K562 (cell line): ENCODE results near the gene OR2A12. TPM values are rescaled to one million over a fixed set of nuclear protein-coding genes. Genes with fewer than 3 reads are reported as not detected.

Source experiments
- ATAC-seq: fragments of 200-7000 bp; cut with Tn5 transposase; 3 replicates; pipeline ENCODE4 v1.9.1; 2020; ENCODE audit warnings: moderate library complexity
- BruUV-seq: library from RNA; stranded (reverse); fragments of 400-500 nt; replicated peaks from 2 replicates; lab custom pipeline; 2021; lab: Mats Ljungman, UMichigan
- CTCF ChIA-PET: fragments of 300-600 bp; formaldehyde crosslinking; extraction: SDS; loops from one replicate; lab custom pipeline; 2021; ENCODE audit warnings: low intra/inter-chr PET ratio; lab: Yijun Ruan, JAX
- POLR2A ChIA-PET: fragments of 300-600, 350-650 bp; sonication (Branson Sonifier 250); formaldehyde crosslinking; extraction: SDS; loops from one replicate; lab custom pipeline; 2021; ENCODE audit warnings: antibody characterized with exemption, inconsistent platforms; lab: Yijun Ruan, JAX
- DNase-seq, 4 experiments: peaks; one replicate each; pipeline versions ENCODE4 v3.0.0 to v3.0.0-alpha.2; 2011 to 2018; ENCODE audit warnings: low spot score in 3 of 4, mixed read lengths in 3 of 4; ENCODE audit errors: extremely low read depth in 1 of 4
- FAIRE-seq: peaks from 2 replicates; lab custom pipeline; 2011; peaks lifted over from hg19 to GRCh38; lab: Jason Lieb, UNC
- H2AFZ ChIP-seq: 2 replicates; pipeline ENCODE4 v1.6.0; 2011; ENCODE audit warnings: low read depth, low read length, control low read depth, inconsistent platforms
- H3K27ac ChIP-seq: fragments of 200-600 bp; 3 replicates; pipeline ENCODE4 v1.8.0; 2011; ENCODE audit warnings: low read depth, mild to moderate bottlenecking, control low read depth, inconsistent platforms, low read length, moderate library complexity, mixed read lengths; ENCODE audit errors: extremely low read depth
- H3K27me3 ChIP-seq, 2 experiments: fragments of 300-600 bp in 1 of 2; 2 replicates in 1 of 2; 3 replicates in 1 of 2; pipeline versions ENCODE4 v1.6.0 to v1.8.0; 2011; ENCODE audit warnings: inconsistent platforms in 2 of 2, low read length in 2 of 2, mild to moderate bottlenecking in 1 of 2, mixed read lengths in 1 of 2, moderate library complexity in 1 of 2; ENCODE audit not compliant: control insufficient read depth in 2 of 2, insufficient read depth in 2 of 2
- H3K36me3 ChIP-seq: fragments of 300-600 bp; 3 replicates; pipeline ENCODE4 v1.8.0; 2011; ENCODE audit warnings: mild to moderate bottlenecking, low read length, inconsistent platforms; ENCODE audit not compliant: control insufficient read depth, insufficient read depth
- H3K4me1 ChIP-seq, 2 experiments: fragments of 200-600 bp in 1 of 2; replicated peaks in 1 of 2; 2 replicates in 1 of 2; 3 replicates in 1 of 2; pipeline versions ENCODE4 v1.5.1 to v1.8.0; 2011; ENCODE audit warnings: inconsistent platforms in 2 of 2, low read length in 2 of 2, mild to moderate bottlenecking in 1 of 2, mixed read lengths in 1 of 2, moderate library complexity in 1 of 2; ENCODE audit not compliant: control insufficient read depth in 2 of 2, insufficient read depth in 2 of 2
- H3K4me2 ChIP-seq: 2 replicates; pipeline ENCODE4 v1.6.1; 2011; ENCODE audit warnings: low read length, control low read depth, inconsistent platforms, mixed read lengths; ENCODE audit not compliant: insufficient read depth
- H3K4me3 ChIP-seq: fragments of 200-600 bp; sonication (generic), shearing (Covaris generic); 2 replicates; pipeline ENCODE4 v1.5.1; 2016; ENCODE audit warnings: control low read depth, inconsistent platforms
- H3K79me2 ChIP-seq: fragments of 200-600 bp; 3 replicates; pipeline ENCODE4 v1.8.0; 2011; ENCODE audit warnings: low read length, inconsistent platforms; ENCODE audit not compliant: control insufficient read depth, insufficient read depth
- H3K9ac ChIP-seq, 2 experiments: 2 replicates each; pipeline versions ENCODE4 v1.6.0 to v1.6.1; 2011; ENCODE audit warnings: low read depth in 2 of 2, low read length in 2 of 2, control low read depth in 1 of 2, inconsistent platforms in 1 of 2, mild to moderate bottlenecking in 1 of 2, mixed read lengths in 1 of 2; ENCODE audit not compliant: insufficient read depth in 1 of 2
- H3K9me1 ChIP-seq: one replicate; pipeline ENCODE4 v1.6.0; 2011; ENCODE audit warnings: inconsistent platforms, mild to moderate bottlenecking, low read length, moderate library complexity; ENCODE audit not compliant: control insufficient read depth, insufficient read depth
- H3K9me3 ChIP-seq: replicated peaks from 2 replicates; pipeline ENCODE4 v1.5.1; 2011; ENCODE audit warnings: low read depth, low read length, inconsistent platforms; ENCODE audit not compliant: control insufficient read depth, insufficient read depth
- H4K20me1 ChIP-seq: replicated peaks from 2 replicates; pipeline ENCODE4 v1.6.1; 2011; ENCODE audit warnings: low read length, inconsistent platforms, mixed read lengths; ENCODE audit not compliant: control insufficient read depth, insufficient read depth
- BRCA1 ChIP-seq, 2 experiments: fragments of 450-650 bp in 1 of 2; sonication (generic) in 1 of 2; formaldehyde crosslinking in 1 of 2; IDR thresholded peaks; 2 replicates each; pipeline versions ENCODE4 v1.5.0 to v1.6.1; 2017 to 2020; ENCODE audit warnings: mild to moderate bottlenecking in 1 of 2, missing genetic modification reagents in 1 of 2
- CBFB ChIP-seq: sonication (generic); formaldehyde crosslinking; IDR thresholded peaks from 2 replicates; pipeline ENCODE4 v1.4.0; 2020; ENCODE audit warnings: mild to moderate bottlenecking, missing genetic modification reagents
- CBX3 ChIP-seq, 2 experiments: IDR thresholded peaks; 1 replicate in 1 of 2; 2 replicates in 1 of 2; pipeline ENCODE4 v1.6.1; 2012; ENCODE audit warnings: inconsistent platforms in 2 of 2, low read length in 2 of 2, borderline replicate concordance in 1 of 2, control low read depth in 1 of 2
- DNMT1 ChIP-seq: fragments of 450-650 bp; IDR thresholded peaks from 2 replicates; pipeline ENCODE4 v1.6.1; 2016; ENCODE audit warnings: antibody characterized with exemption, mild to moderate bottlenecking
- HDAC6 ChIP-seq: IDR thresholded peaks from 2 replicates; pipeline ENCODE4 v1.6.1; 2012; ENCODE audit warnings: low read depth, mild to moderate bottlenecking, control low read depth, inconsistent platforms, low read length, moderate library complexity
- HLTF ChIP-seq: fragments of 450-650 bp; IDR thresholded peaks from 2 replicates; pipeline ENCODE4 v1.6.1; 2016
- KAT8 ChIP-seq: fragments of 450-650 bp; IDR thresholded peaks from 2 replicates; pipeline ENCODE4 v1.6.1; 2016; ENCODE audit warnings: low read depth, mild to moderate bottlenecking
- MEF2A ChIP-seq: IDR thresholded peaks from 2 replicates; pipeline ENCODE4 v1.6.1; 2011; ENCODE audit warnings: low read depth, mild to moderate bottlenecking, low read length, moderate library complexity; ENCODE audit not compliant: control insufficient read depth
- POLR2G ChIP-seq: fragments of 200-400 bp; formaldehyde crosslinking; IDR thresholded peaks from 2 replicates; pipeline ENCODE4 v1.6.1; 2017; ENCODE audit warnings: low read depth, mild to moderate bottlenecking, antibody characterized with exemption, low read length, moderate library complexity
- RUNX1 ChIP-seq: sonication (generic); IDR thresholded peaks from 2 replicates; pipeline ENCODE4 v1.6.1; 2016; ENCODE audit warnings: antibody characterized with exemption, low read depth
- SMARCA5 ChIP-seq: fragments of 450-650 bp; IDR thresholded peaks from 2 replicates; pipeline ENCODE4 v1.6.1; 2016
- U2AF1 ChIP-seq: fragments of 200-400 bp; formaldehyde crosslinking; optimal IDR thresholded peaks from 2 replicates; pipeline ENCODE3; 2017; ENCODE audit warnings: mild to moderate bottlenecking, low read depth, low read length, moderate library complexity
- XRCC4 ChIP-seq: IDR thresholded peaks from one replicate; pipeline ENCODE4 v1.6.1; 2011; ENCODE audit not compliant: insufficient read depth, insufficient read length; ENCODE audit errors: extremely low read depth
- ZNF134 ChIP-seq: fragments of 250-450 bp; sonication (Bioruptor Pico); conservative IDR thresholded peaks from 2 replicates; pipeline ENCODE4 v1.4.0; 2020
- ZNF431 ChIP-seq: sonication (generic); formaldehyde crosslinking; IDR thresholded peaks from 2 replicates; pipeline ENCODE4 v1.8.0; 2022; ENCODE audit warnings: mild to moderate bottlenecking, missing genetic modification reagents
- ZNF778 ChIP-seq: fragments of 450-650 bp; formaldehyde crosslinking; IDR thresholded peaks from 2 replicates; pipeline ENCODE4 v1.4.0; 2020; ENCODE audit warnings: mild to moderate bottlenecking, moderate library complexity
- WGBS: fragments of 100-300 bp; shearing (Covaris generic); methylation state at CpG from one replicate; pipeline ENCODE4 v1.1.6; 2016; ENCODE audit warnings: low coverage, mixed read lengths; ENCODE audit not compliant: insufficient coverage; ENCODE audit errors: missing lambda C conversion rate; 5-methylcytosine and 5-hydroxymethylcytosine counted together
- in situ Hi-C: fragments of 300-500 bp; cut with MboI; formaldehyde crosslinking; loops from 4 replicates; pipeline ENCODE4 v1.15.0; 2018; ENCODE audit warnings: inconsistent platforms, mixed read lengths
- intact Hi-C: fragments of 100-400 bp; cut with micrococcal nuclease; formaldehyde crosslinking; loops from 2 replicates; pipeline ENCODE4 v1.14.2; 2022
- polyA plus RNA-seq, 8 experiments: library from polyadenylated mRNA; depleted of rRNA in 4 of 8; stranded (reverse) in 5 of 8; unstranded in 3 of 8; fragments of >200 nt; fragmentation: Nextera tagmentation in 2 of 8; fragmentation: Illumina TruSeq in 1 of 8; extraction: Ambion mirVana in 2 of 8; extraction: Trizol in 1 of 8; gene quantifications; 2 replicates each; pipeline versions ENCODE4 v1.2.1 to v1.2.3, GENCODE V29; 2011 to 2014; ENCODE audit warnings: inconsistent platforms in 1 of 8, missing spikeins in 1 of 8
- total RNA-seq, 7 experiments: library from RNA; depleted of rRNA in 6 of 7; stranded (reverse); fragments of >200 nt in 6 of 7; fragmentation: Illumina TruSeq in 2 of 7; extraction: Trizol in 2 of 7; gene quantifications; 2 replicates each; pipeline versions ENCODE4 v1.2.1 to v1.2.3, GENCODE V29; 2011 to 2021; ENCODE audit warnings: low replicate concordance in 1 of 7
- TF ChIP-seq, protein P1 (sequence below): fragments of 450-650 bp; IDR thresholded peaks from 2 replicates; pipeline ENCODE4 v1.6.1; 2018; ENCODE audit warnings: mild to moderate bottlenecking, low read depth; ENCODE audit not compliant: partially characterized antibody
- TF ChIP-seq, protein P2 (sequence below): fragments of 450-650 bp; conservative IDR thresholded peaks from 2 replicates; pipeline ENCODE4 v1.6.1; 2016; ENCODE audit warnings: missing genetic modification characterization, low read depth, mild to moderate bottlenecking, missing compliant biosample characterization, moderate library complexity
- TF ChIP-seq, protein P3 (sequence below): fragments of 450-650 bp; IDR thresholded peaks from one replicate; pipeline ENCODE4 v1.6.1; 2018; ENCODE audit warnings: mild to moderate bottlenecking, moderate library complexity; ENCODE audit not compliant: partially characterized antibody

The OR2A12 gene
- total and polyA plus RNA-seq, 9 of the 15 experiments (the other 6 are each of a cell fraction or from before 2014, with no cell fraction given), result not detected

DNA sequence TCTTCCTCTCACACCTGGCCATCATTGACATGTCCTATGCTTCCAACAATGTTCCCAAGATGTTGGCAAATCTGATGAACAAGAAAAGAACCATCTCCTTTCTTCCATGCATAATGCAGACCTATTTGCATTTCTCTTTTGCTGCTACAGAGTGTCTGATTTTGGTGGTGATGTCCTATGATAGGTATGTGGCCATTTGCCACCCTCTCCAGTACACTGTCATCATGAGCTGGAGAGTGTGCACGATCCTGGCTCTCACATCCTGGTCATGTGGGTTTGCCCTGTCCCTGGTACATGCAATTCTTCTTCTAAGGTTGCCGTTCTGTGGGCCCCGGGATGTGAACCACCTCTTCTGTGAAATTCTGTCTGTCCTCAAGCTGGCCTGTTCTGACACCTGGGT, 56.1 kb downstream of the OR2A12 start:
- Histone ChIP-seq H3K9ac (no peak overlapping the region), H2AFZ (no peak overlapping the region), H3K36me3 (no peaks in the 10 kb centered on the region), H3K27ac (no peak overlapping the region), H3K27me3 (no peaks in the 10 kb centered on the region), H3K9me1 (no peaks in the 10 kb centered on the region), H3K79me2 (no peaks in the 10 kb centered on the region), H3K9me3 (no peaks in the 10 kb centered on the region; the same call in 1 of the 2 replicates), H4K20me1 (no peaks in the 10 kb centered on the region), H3K4me1 (no peaks in the 10 kb centered on the region), H3K4me2 (no peak overlapping the region), H3K4me3 (no peak overlapping the region)
- DNase-seq (no peak), FAIRE-seq (no peak), ATAC-seq (no peak)
- in situ Hi-C loops (no loop called here), intact Hi-C loops (no loop called here)
- CTCF ChIA-PET, result no interaction called here
- WGBS, result 0% methylated on average over 3 of the region's 3 CpGs
- no peak for TF ChIP-seq MEF2A
- TF ChIP-seq POLR2G, result no peak
- no peak for TF ChIP-seq DNMT1
- no peak for TF ChIP-seq ZNF778 (CRISPR knock-in tag)
- no peak for TF ChIP-seq CBX3 (IDR thresholded peaks at IDR 0.05; ENCODE audit: borderline replicate concordance in 1 of 2, low read length in 2 of 2)
- TF ChIP-seq U2AF1, result no peak
- TF ChIP-seq HDAC6, result no peak
- no peak for TF ChIP-seq CBFB (CRISPR knock-in tag)
- no peak for TF ChIP-seq HLTF
- no peak for TF ChIP-seq SMARCA5
- TF ChIP-seq RUNX1, result no peak
- no peak for TF ChIP-seq BRCA1 (IDR thresholded peaks at IDR 0.05)
- TF ChIP-seq BRCA1 (CRISPR knock-in tag; IDR thresholded peaks at IDR 0.05), result no peak
- TF ChIP-seq, protein P1, sequence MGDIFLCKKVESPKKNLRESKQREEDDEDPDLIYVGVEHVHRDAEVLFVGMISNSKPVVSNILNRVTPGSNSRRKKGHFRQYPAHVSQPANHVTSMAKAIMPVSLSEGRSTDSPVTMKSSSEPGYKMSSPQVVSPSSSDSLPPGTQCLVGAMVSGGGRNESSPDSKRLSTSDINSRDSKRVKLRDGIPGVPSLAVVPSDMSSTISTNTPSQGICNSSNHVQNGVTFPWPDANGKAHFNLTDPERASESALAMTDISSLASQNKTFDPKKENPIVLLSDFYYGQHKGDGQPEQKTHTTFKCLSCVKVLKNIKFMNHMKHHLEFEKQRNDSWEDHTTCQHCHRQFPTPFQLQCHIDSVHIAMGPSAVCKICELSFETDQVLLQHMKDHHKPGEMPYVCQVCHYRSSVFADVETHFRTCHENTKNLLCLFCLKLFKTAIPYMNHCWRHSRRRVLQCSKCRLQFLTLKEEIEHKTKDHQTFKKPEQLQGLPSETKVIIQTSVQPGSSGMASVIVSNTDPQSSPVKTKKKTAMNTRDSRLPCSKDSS, result no peak
- TF ChIP-seq ZNF134 (CRISPR knock-in tag), result no peak
- TF ChIP-seq, protein P2, sequence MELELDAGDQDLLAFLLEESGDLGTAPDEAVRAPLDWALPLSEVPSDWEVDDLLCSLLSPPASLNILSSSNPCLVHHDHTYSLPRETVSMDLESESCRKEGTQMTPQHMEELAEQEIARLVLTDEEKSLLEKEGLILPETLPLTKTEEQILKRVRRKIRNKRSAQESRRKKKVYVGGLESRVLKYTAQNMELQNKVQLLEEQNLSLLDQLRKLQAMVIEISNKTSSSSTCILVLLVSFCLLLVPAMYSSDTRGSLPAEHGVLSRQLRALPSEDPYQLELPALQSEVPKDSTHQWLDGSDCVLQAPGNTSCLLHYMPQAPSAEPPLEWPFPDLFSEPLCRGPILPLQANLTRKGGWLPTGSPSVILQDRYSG (tag), result no peak
- no peak for TF ChIP-seq ZNF431
- no peak for TF ChIP-seq XRCC4
- TF ChIP-seq, protein P3, sequence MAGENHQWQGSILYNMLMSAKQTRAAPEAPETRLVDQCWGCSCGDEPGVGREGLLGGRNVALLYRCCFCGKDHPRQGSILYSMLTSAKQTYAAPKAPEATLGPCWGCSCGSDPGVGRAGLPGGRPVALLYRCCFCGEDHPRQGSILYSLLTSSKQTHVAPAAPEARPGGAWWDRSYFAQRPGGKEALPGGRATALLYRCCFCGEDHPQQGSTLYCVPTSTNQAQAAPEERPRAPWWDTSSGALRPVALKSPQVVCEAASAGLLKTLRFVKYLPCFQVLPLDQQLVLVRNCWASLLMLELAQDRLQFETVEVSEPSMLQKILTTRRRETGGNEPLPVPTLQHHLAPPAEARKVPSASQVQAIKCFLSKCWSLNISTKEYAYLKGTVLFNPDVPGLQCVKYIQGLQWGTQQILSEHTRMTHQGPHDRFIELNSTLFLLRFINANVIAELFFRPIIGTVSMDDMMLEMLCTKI, result no peak
- TF ChIP-seq KAT8, result no peak
- POLR2A ChIA-PET, result interaction anchor here (1.1 kb wide), 1 partner anchor 29 kb away, joined by 3 read pairs; no protein-coding TSS in a partner anchor
- no TSS peak for BruUV-seq
